Activated naive CD8-positive, alpha-beta T cell treated with anti-CD3 and anti-CD28 coated beads, Interleukin-2, amount 50 U/mL, for 24 hours (primary cell): Measurements from ENCODE around the gene GTF2H4.
"Not testable (repeated sequence)": the region's sequence is repeated elsewhere in the genome, so short reads cannot be mapped to it uniquely, and the experiment has no call there.

Source experiments
- ATAC-seq: fragments of 150-1000 bp; cut with Tn5 transposase; one replicate; pipeline ENCODE4 v1.10.0; 2021
- DNase-seq: peaks from one replicate; pipeline ENCODE4 v3.0.0; 2021
- H3K27ac Mint-ChIP-seq: one replicate; pipeline ENCODE4 v1.8.0; 2021; ENCODE audit warnings: mild to moderate bottlenecking, mixed read lengths
- H3K27me3 Mint-ChIP-seq: one replicate; pipeline ENCODE4 v1.8.0; 2021; ENCODE audit warnings: mixed read lengths
- H3K36me3 Mint-ChIP-seq: one replicate; pipeline ENCODE4 v1.8.0; 2021; ENCODE audit warnings: low read depth, mixed read lengths
- H3K4me1 Mint-ChIP-seq: one replicate; pipeline ENCODE4 v1.8.0; 2021; ENCODE audit warnings: mixed read lengths
- H3K4me3 Mint-ChIP-seq: one replicate; pipeline ENCODE4 v1.8.0; 2021; ENCODE audit warnings: mild to moderate bottlenecking, moderate library complexity, mixed read lengths
- H3K9me3 Mint-ChIP-seq: one replicate; pipeline ENCODE4 v1.8.0; 2021; ENCODE audit warnings: mixed read lengths

GTF2H4 gene

GRCh38 chr6:30896541-30896940 is 11.5 kb upstream of the GTF2H4 start:
- Mint-ChIP-seq H3K36me3 (no peaks in the 10 kb centered on the region), H3K4me1 (peaks cover 4% of the 10 kb centered on the region), H3K27ac (no peak overlapping the region), H3K4me3 (no peak overlapping the region), H3K27me3 (no peaks in the 10 kb centered on the region), H3K9me3 (no peaks in the 10 kb centered on the region)
- DNase-seq (no peak), ATAC-seq (no peak)

GRCh38 chr6:30897882-30898281 is 10.1 kb upstream of the GTF2H4 start:
- H3K27ac Mint-ChIP-seq = no peak overlapping the region
- H3K4me3 Mint-ChIP-seq = no peak overlapping the region
- DNase-seq = no peak

GRCh38 chr6:30898750-30899360 is 9.2 kb upstream of the GTF2H4 start:
- Mint-ChIP-seq H3K9me3 (no peaks in the 10 kb centered on the region), H3K4me3 (no peak overlapping the region), H3K27me3 (no peaks in the 10 kb centered on the region), H3K4me1 (peaks cover 14% of the 10 kb centered on the region), H3K27ac (no peak overlapping the region), H3K36me3 (no peaks in the 10 kb centered on the region)
- DNase-seq (no peak), ATAC-seq (no peak)

More at GRCh38 chr6:30897882-30898281, 10.1 kb upstream of the GTF2H4 start:
- Mint-ChIP-seq H3K27me3 (no peaks in the 10 kb centered on the region), H3K36me3 (no peaks in the 10 kb centered on the region), H3K4me1 (peaks cover 11% of the 10 kb centered on the region), H3K9me3 (no peaks in the 10 kb centered on the region)
- no peak for ATAC-seq

GRCh38 chr6:30900863-30901417 is 7.1 kb upstream of the GTF2H4 start:
- Mint-ChIP-seq H3K27ac (no peak overlapping the region), H3K4me3 (no peak overlapping the region), H3K9me3 (no peaks in the 10 kb centered on the region), H3K4me1 (peaks cover 14% of the 10 kb centered on the region), H3K36me3 (no peaks in the 10 kb centered on the region), H3K27me3 (no peaks in the 10 kb centered on the region)
- ATAC-seq (no peak), DNase-seq (no peak)

GRCh38 chr6:30901436-30901835 is 6.6 kb upstream of the GTF2H4 start:
- Mint-ChIP-seq H3K4me1 (peaks cover 14% of the 10 kb centered on the region), H3K27ac (no peak overlapping the region), H3K9me3 (no peaks in the 10 kb centered on the region), H3K27me3 (no peaks in the 10 kb centered on the region), H3K4me3 (no peak overlapping the region), H3K36me3 (no peaks in the 10 kb centered on the region)
- DNase-seq (no peak), ATAC-seq (no peak)

GRCh38 chr6:30902196-30902595 is 5.8 kb upstream of the GTF2H4 start:
- not testable (repeated sequence) for ATAC-seq, H3K27me3 Mint-ChIP-seq, H3K27ac Mint-ChIP-seq, H3K9me3 Mint-ChIP-seq, DNase-seq, H3K4me3 Mint-ChIP-seq, H3K36me3 Mint-ChIP-seq
- peaks cover 15% of the 10 kb centered on the region for H3K4me1 Mint-ChIP-seq

GRCh38 chr6:30902709-30903108 is 5.3 kb upstream of the GTF2H4 start:
- H3K27me3 Mint-ChIP-seq = no peaks in the 10 kb centered on the region
- ATAC-seq = no peak
- H3K4me1 Mint-ChIP-seq = peaks cover 17% of the 10 kb centered on the region
- H3K4me3 Mint-ChIP-seq = no peak overlapping the region
- H3K36me3 Mint-ChIP-seq = no peaks in the 10 kb centered on the region
- DNase-seq = no peak
- no peaks in the 10 kb centered on the region for H3K9me3 Mint-ChIP-seq
- no peak overlapping the region for H3K27ac Mint-ChIP-seq

- H3K4me1 Mint-ChIP-seq = peaks cover 20% of the 10 kb centered on the region
- H3K27ac Mint-ChIP-seq = no peak overlapping the region
- DNase-seq (no peak), ATAC-seq (no peak)
- no peaks in the 10 kb centered on the region for H3K36me3 Mint-ChIP-seq
- no peaks in the 10 kb centered on the region for H3K27me3 Mint-ChIP-seq
- no peaks in the 10 kb centered on the region for H3K9me3 Mint-ChIP-seq
- H3K4me3 Mint-ChIP-seq = no peak overlapping the region
These were observed 4.8 kb upstream of the GTF2H4 start for GRCh38 chr6:30903236-30903635.

GRCh38 chr6:30907290-30907757 is 683 bp upstream of the GTF2H4 start:
- not testable (repeated sequence) for ATAC-seq, DNase-seq, H3K27me3 Mint-ChIP-seq, H3K9me3 Mint-ChIP-seq
- Mint-ChIP-seq H3K4me1 (peaks cover 27% of the 10 kb centered on the region), H3K27ac (peak overlapping the region; percentile 79), H3K36me3 (peaks cover 19% of the 10 kb centered on the region), H3K4me3 (peak overlapping the region; percentile 95)

GRCh38 chr6:30908700-30909099 is 693 bp downstream of the GTF2H4 start:
- Mint-ChIP-seq H3K27ac (peak overlapping the region; percentile 79), H3K4me1 (peaks cover 24% of the 10 kb centered on the region), H3K36me3 (peaks cover 31% of the 10 kb centered on the region), H3K27me3 (no peaks in the 10 kb centered on the region), H3K9me3 (no peaks in the 10 kb centered on the region), H3K4me3 (peak overlapping the region; percentile 95)
- DNase-seq (no peak), ATAC-seq (no peak)

GRCh38 chr6:30910473-30910872 is 2.5 kb downstream of the GTF2H4 start:
- H3K4me3 Mint-ChIP-seq, ATAC-seq, H3K27ac Mint-ChIP-seq, H3K9me3 Mint-ChIP-seq, H3K27me3 Mint-ChIP-seq, DNase-seq: not testable (repeated sequence)
- peaks cover 33% of the 10 kb centered on the region for H3K36me3 Mint-ChIP-seq
- H3K4me1 Mint-ChIP-seq = peaks cover 37% of the 10 kb centered on the region

- Mint-ChIP-seq H3K27ac (peak overlapping the region; percentile 64), H3K9me3 (no peaks in the 10 kb centered on the region), H3K4me3 (peak overlapping the region; percentile 98)
These were observed 4.9 kb downstream of the GTF2H4 start for GRCh38 chr6:30912746-30913520.

GRCh38 chr6:30913721-30914075 is 5.7 kb downstream of the GTF2H4 start:
- Mint-ChIP-seq H3K27me3 (no peaks in the 10 kb centered on the region), H3K36me3 (peaks cover 53% of the 10 kb centered on the region), H3K9me3 (no peaks in the 10 kb centered on the region), H3K27ac (peak overlapping the region; percentile 95), H3K4me3 (peak overlapping the region; percentile 98), H3K4me1 (peaks cover 37% of the 10 kb centered on the region)
- no peak for DNase-seq
- ATAC-seq = no peak

More at GRCh38 chr6:30912746-30913520, 4.9 kb downstream of the GTF2H4 start:
- DNase-seq = no peak
- Mint-ChIP-seq H3K4me1 (peaks cover 44% of the 10 kb centered on the region), H3K36me3 (peaks cover 52% of the 10 kb centered on the region), H3K27me3 (no peaks in the 10 kb centered on the region)
- no peak for ATAC-seq

GRCh38 chr6:30914076-30914853 is 6.3 kb downstream of the GTF2H4 start, which contains the start of gene VARS2:
VARS2 (plus strand) TSS chr6:30914238; CDS start chr6:30914837, 599 bp downstream.
- Mint-ChIP-seq H3K27me3 (no peaks in the 10 kb centered on the region), H3K27ac (peak within 1 kb of the TSS; percentile 95), H3K4me3 (peak within 1 kb of the TSS; percentile 98), H3K9me3 (no peaks in the 10 kb centered on the region), H3K36me3 (peaks cover 53% of the 10 kb centered on the region), H3K4me1 (peaks cover 32% of the 10 kb centered on the region)
- DNase-seq (peak; percentile 88), ATAC-seq (peak; percentile 91)
